Neural progenitor cell (in vitro differentiated cells): ENCODE results near the gene NDUFA12.

Experiments used
- EZH2 ChIP-seq: fragments of 200-600 bp; sonication (generic); IDR thresholded peaks from 2 replicates; pipeline ENCODE4 v1.6.1; 2017; ENCODE audit warnings: antibody characterized with exemption, mild to moderate bottlenecking, moderate library complexity
- EZH2phosphoT487 ChIP-seq: fragments of 200-600 bp; sonication (generic); IDR thresholded peaks from 2 replicates; pipeline ENCODE4 v1.6.1; 2017; ENCODE audit warnings: antibody characterized with exemption
- TF ChIP-seq, protein P1 (sequence below): fragments of 200-600 bp; sonication (generic); IDR thresholded peaks from 2 replicates; pipeline ENCODE4 v1.5.1; 2017; ENCODE audit warnings: antibody characterized with exemption, mild to moderate bottlenecking

DNA sequence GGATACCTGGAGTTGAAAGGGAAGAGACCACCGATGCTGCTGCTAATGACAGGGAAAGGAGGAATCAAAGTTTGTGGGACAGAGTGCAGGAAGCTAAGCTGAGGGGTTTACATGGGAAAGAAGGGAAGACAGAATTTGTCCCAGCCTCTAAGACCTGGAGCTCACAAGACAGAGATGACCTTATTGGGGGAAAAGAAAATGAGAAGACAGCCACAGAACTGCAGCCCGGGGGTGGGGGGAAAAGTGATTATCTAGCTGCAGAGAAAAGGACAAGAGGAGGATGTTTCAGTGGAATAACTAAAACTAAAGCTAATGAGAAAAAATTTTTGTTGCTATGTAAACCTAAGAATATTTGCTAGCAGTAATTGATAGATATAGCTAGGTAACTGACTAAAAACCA is 30.7 kb downstream of the NDUFA12 start:
- TF ChIP-seq, protein P1, sequence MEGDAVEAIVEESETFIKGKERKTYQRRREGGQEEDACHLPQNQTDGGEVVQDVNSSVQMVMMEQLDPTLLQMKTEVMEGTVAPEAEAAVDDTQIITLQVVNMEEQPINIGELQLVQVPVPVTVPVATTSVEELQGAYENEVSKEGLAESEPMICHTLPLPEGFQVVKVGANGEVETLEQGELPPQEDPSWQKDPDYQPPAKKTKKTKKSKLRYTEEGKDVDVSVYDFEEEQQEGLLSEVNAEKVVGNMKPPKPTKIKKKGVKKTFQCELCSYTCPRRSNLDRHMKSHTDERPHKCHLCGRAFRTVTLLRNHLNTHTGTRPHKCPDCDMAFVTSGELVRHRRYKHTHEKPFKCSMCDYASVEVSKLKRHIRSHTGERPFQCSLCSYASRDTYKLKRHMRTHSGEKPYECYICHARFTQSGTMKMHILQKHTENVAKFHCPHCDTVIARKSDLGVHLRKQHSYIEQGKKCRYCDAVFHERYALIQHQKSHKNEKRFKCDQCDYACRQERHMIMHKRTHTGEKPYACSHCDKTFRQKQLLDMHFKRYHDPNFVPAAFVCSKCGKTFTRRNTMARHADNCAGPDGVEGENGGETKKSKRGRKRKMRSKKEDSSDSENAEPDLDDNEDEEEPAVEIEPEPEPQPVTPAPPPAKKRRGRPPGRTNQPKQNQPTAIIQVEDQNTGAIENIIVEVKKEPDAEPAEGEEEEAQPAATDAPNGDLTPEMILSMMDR: no peak
- TF ChIP-seq EZH2: no peak
- TF ChIP-seq EZH2phosphoT487: no peak
